ENCODE results near the gene KCNK6.

- TF ChIP-seq CTCF (IDR thresholded peaks at IDR 0.05; ENCODE audit: low read length) (no peak), EZH2 (IDR thresholded peaks at IDR 0.05; ENCODE audit: borderline replicate concordance, low read length) (no peak)
Observed at GRCh38 chr19:38285567-38285966, 34.1 kb upstream of the KCNK6 start.
